ENCODE results near the gene TGM3. TPM values are rescaled to one million over a fixed set of nuclear protein-coding genes. Genes with fewer than 3 reads are reported as not detected.

TGM3 gene
- polyA plus RNA-seq, 3 donors = 0.46 to 2.7 TPM; not detected in 1

DNA sequence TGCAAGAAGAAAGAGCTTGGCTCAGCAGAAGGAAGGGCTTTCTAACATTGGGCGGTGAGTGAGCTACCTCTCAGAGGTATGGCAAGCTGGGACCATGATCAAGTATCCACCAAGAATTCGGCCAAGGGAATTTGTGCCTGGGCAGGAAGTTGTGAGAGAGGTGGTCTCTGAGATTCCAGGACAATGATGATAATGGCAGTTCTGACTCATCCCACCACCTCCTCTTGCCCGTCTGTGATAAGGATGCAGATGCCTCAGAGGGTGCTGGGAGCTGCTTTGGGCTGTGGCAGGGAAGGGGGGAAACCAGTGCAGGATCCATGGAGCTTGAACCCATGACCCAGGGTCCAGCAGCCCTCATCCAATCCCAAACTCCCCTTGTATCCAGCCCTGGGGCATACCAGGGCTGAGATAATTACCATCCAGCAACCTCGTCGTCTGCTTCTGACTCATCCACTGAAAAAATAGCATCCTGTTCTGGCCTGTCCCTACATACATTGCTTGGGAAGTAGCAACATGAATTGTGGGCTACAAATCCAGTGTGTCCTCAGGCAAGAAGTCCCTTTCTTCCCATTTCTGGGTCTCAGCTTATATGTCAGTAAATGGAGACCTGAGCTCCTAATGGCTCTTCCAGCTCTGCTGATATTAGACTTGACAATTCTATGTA, 90.8 kb downstream of the TGM3 start:
- 62 to 79% (median 75%) methylated on average over 5 of the region's 5 CpGs for WGBS, 3 donors
- H3K27ac ChIP-seq (ENCODE audit: low read depth, low read length) = no peak overlapping the region

DNA sequence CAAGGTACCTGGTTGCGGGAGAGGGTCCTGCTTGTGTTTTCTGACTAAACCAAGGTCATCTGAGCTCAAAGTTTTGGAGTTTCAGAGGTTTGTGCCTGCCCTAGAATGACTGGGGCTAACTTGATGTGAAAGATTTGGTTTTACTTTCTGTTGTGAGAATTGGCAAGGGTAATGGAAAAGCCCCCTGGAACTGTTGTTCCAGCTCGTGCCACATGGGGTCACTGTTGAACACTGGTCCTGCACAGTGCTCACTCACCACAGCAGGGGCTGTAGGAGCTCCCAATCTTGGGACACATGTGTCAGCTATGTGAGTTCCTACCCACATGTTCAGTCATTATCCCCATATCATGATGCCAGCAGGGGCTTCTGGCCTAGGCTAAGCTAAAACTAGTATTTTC, 91.4 kb downstream of the TGM3 start:
- WGBS, 3 donors = 36 to 51% (median 39%) methylated on average over 2 of the region's 2 CpGs

DNA sequence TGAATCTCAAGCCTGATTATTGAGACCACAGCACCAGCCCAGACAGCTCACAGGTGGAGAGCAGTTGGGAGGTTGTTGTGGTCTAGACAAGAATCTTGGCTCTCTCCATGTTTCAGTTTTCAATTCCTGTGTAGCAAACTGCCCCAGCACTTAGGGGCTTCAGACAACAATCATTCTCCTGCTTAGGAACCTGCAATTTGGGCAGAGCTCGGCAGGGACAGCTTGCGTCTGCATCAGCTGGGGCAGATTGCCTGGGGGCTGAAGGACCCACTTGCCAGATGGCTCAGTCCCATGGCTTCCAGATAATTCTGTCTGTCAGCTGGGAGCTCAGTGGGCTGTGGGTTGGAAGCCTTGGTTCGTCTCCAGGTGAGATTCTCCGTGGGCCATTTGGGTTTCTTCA, 91.8 kb downstream of the TGM3 start:
- WGBS, 3 donors = 85 to 88% (median 85%) methylated on average over 4 of the region's 4 CpGs
- no peak overlapping the region for H3K27ac ChIP-seq (ENCODE audit: low read depth, low read length)

More for the DNA sequence above, 91.4 kb downstream of the TGM3 start:
- H3K27ac ChIP-seq (ENCODE audit: low read depth, low read length) = no peak overlapping the region

Other genes starting within 250 kb of the TGM3 start
- gene STK35, start 194.2 kb upstream of the TGM3 start, polyA plus RNA-seq = 1 to 10 TPM; 4.0 to 7.7 (median 5.8) TPM
- gene TGM6, start 84.9 kb downstream of the TGM3 start, polyA plus RNA-seq = not detected
- gene SNRPB, start 174.8 kb downstream of the TGM3 start, polyA plus RNA-seq = 100 to 1,000 TPM in 2 of 3 donors, 10 to 100 TPM in 1; 63.3 to 216 (median 151) TPM
- 1 to 10 TPM; 3.7 to 6.8 (median 3.8) TPM for gene ZNF343, start 212.9 kb downstream of the TGM3 start, polyA plus RNA-seq
- under 1 TPM; 0.06 to 0.46 (median 0.45) TPM for gene TMC2, start 240.6 kb downstream of the TGM3 start, polyA plus RNA-seq

Measured in adipose tissue (tissue), 3 donors.